Stimulated activated naive CD8-positive, alpha-beta T cell treated with anti-CD3 and anti-CD28 coated beads, Interleukin-15, Interleukin-2, amounts not matched to agents 100 ng/mL and 50 ng/mL, for 24 hours (primary cell): ENCODE results near the gene TLR1.

Experiments
- H3K27ac Mint-ChIP-seq: one replicate; pipeline ENCODE4 v1.8.0; 2021; ENCODE audit warnings: mild to moderate bottlenecking, mixed read lengths
- H3K27me3 Mint-ChIP-seq: one replicate; pipeline ENCODE4 v1.8.0; 2021; ENCODE audit warnings: mixed read lengths
- H3K36me3 Mint-ChIP-seq: one replicate; pipeline ENCODE4 v1.8.0; 2021; ENCODE audit warnings: low read depth, mixed read lengths
- H3K4me1 Mint-ChIP-seq: one replicate; pipeline ENCODE4 v1.8.0; 2021; ENCODE audit warnings: low read depth, mixed read lengths
- H3K4me3 Mint-ChIP-seq: one replicate; pipeline ENCODE4 v1.8.0; 2021; ENCODE audit warnings: mild to moderate bottlenecking, mixed read lengths
- H3K9me3 Mint-ChIP-seq: one replicate; pipeline ENCODE4 v1.8.0; 2021; ENCODE audit warnings: mixed read lengths

TLR1 gene

DNA sequence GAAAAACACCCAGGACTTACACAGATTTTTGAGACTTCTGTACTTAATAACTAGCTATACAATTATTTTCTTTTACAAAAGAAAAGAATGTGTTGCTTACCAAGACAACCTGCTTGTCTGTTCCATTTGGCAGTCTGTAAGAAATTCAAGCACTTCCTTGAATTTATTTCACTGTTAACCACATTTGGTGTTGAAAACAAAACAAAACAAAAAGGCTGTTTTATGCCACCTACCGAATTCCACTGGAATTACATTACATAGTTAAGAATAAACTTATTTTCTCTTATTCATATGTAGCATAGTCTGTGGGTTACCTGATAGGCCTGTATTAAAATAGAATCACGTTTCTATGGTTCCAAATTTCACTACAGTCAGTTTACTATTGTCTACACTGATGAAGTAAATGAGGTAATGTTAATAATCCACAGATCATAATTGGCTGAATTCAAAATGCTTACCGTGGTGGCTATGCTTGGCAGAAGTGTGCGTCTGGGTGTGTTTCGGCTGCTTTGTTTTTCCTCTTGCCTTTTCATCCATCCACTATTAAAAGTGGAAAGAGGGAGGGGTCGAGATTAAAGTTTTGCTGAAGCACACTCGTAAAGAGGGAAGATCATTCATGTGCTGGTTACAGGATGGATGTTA lies at the start of gene TLR1:
Gene TLR1 (minus strand): TSS at position 138 of the 642 bp plus-strand sequence. CDS start 5,960 bp downstream, outside the sequence.
- Mint-ChIP-seq H3K4me3 (peak within 1 kb of the TSS; percentile 83), H3K4me1 (peaks cover 45% of the 10 kb centered on the region), H3K27me3 (no peaks in the 10 kb centered on the region), H3K9me3 (peaks cover 21% of the 10 kb centered on the region), H3K36me3 (peaks cover 31% of the 10 kb centered on the region), H3K27ac (peak within 1 kb of the TSS; percentile 96)

GRCh38 chr4:38846015-38846414 lies 41.4 kb upstream of the TLR1 start:
- Mint-ChIP-seq H3K9me3 (peaks cover 12% of the 10 kb centered on the region), H3K4me3 (no peak overlapping the region), H3K27me3 (no peaks in the 10 kb centered on the region), H3K27ac (no peak overlapping the region), H3K4me1 (peaks cover under 1% of the 10 kb centered on the region), H3K36me3 (peaks cover 10% of the 10 kb centered on the region)

DNA sequence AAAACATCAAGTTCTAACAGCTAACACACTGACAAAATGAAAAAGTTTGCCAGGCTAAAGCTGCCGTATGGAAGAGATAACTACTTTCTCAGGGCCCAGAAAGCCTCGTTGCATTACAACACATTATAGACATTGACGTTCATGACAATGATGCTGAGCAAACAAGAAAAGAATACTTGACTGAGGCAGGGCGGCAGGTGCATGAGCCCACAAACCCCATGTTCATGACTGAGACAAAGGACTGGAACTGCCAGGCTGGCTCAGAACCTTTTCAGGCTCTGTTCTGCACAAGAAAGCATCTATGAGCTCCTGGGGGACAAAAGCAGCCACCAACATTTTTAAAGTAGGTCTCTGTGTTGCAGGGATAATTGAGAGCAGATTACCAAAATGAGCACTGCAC lies 38.4 kb upstream of the TLR1 start:
- H3K27me3 Mint-ChIP-seq, result no peaks in the 10 kb centered on the region
- H3K36me3 Mint-ChIP-seq, result peaks cover 5% of the 10 kb centered on the region
- peaks cover 6% of the 10 kb centered on the region for H3K9me3 Mint-ChIP-seq
- H3K4me1 Mint-ChIP-seq, result peaks cover 7% of the 10 kb centered on the region
- no peak overlapping the region for H3K27ac Mint-ChIP-seq
- H3K4me3 Mint-ChIP-seq, result no peak overlapping the region

- H3K4me1 Mint-ChIP-seq, result peaks cover 21% of the 10 kb centered on the region
- no peaks in the 10 kb centered on the region for H3K27me3 Mint-ChIP-seq
- peak overlapping the region; percentile 29 for H3K27ac Mint-ChIP-seq
- peak overlapping the region; percentile 15 for H3K4me3 Mint-ChIP-seq
- peaks cover 7% of the 10 kb centered on the region for H3K36me3 Mint-ChIP-seq
- H3K9me3 Mint-ChIP-seq, result peaks cover 14% of the 10 kb centered on the region
Observed at GRCh38 chr4:38837849-38838248, 33.3 kb upstream of the TLR1 start.

GRCh38 chr4:38837334-38837733 lies 32.7 kb upstream of the TLR1 start:
- peaks cover 7% of the 10 kb centered on the region for H3K36me3 Mint-ChIP-seq
- peak overlapping the region; percentile 29 for H3K27ac Mint-ChIP-seq
- H3K4me1 Mint-ChIP-seq, result peaks cover 21% of the 10 kb centered on the region
- H3K4me3 Mint-ChIP-seq, result peak overlapping the region; percentile 15
- peaks cover 14% of the 10 kb centered on the region for H3K9me3 Mint-ChIP-seq
- H3K27me3 Mint-ChIP-seq, result no peaks in the 10 kb centered on the region

- H3K36me3 Mint-ChIP-seq, result peaks cover 7% of the 10 kb centered on the region
Observed at GRCh38 chr4:38834570-38834969, 30.0 kb upstream of the TLR1 start.

GRCh38 chr4:38832624-38833528 lies 28.3 kb upstream of the TLR1 start:
- H3K4me3 Mint-ChIP-seq, result no peak overlapping the region
- H3K27ac Mint-ChIP-seq, result no peak overlapping the region
- H3K9me3 Mint-ChIP-seq, result peaks cover 14% of the 10 kb centered on the region
- H3K4me1 Mint-ChIP-seq, result peaks cover 13% of the 10 kb centered on the region
- peaks cover 7% of the 10 kb centered on the region for H3K36me3 Mint-ChIP-seq
- no peaks in the 10 kb centered on the region for H3K27me3 Mint-ChIP-seq

More at GRCh38 chr4:38834570-38834969, 30.0 kb upstream of the TLR1 start:
- no peak overlapping the region for H3K4me3 Mint-ChIP-seq
- H3K9me3 Mint-ChIP-seq, result peaks cover 14% of the 10 kb centered on the region
- no peaks in the 10 kb centered on the region for H3K27me3 Mint-ChIP-seq
- H3K27ac Mint-ChIP-seq, result no peak overlapping the region
- peaks cover 21% of the 10 kb centered on the region for H3K4me1 Mint-ChIP-seq

DNA sequence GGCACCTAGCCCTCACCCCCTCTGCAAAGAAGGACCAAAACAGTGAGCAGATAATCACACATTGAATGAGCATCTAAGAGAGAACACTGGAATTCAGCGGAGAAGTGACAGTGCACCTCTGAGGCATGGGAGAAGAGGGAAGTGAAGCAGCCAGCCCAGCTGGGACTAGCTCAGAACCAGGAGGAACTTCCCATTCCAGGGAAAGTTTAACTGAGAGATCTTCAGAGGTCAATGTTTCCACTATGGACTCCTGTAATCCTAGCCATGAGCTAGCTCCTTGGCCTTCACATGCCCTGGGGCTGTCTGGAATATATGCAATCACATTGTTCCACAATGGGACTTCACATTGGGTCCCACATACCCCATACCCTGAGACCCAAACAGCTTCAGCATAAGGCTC lies 27.6 kb upstream of the TLR1 start:
- peaks cover 14% of the 10 kb centered on the region for H3K9me3 Mint-ChIP-seq
- no peak overlapping the region for H3K27ac Mint-ChIP-seq
- no peaks in the 10 kb centered on the region for H3K27me3 Mint-ChIP-seq

DNA sequence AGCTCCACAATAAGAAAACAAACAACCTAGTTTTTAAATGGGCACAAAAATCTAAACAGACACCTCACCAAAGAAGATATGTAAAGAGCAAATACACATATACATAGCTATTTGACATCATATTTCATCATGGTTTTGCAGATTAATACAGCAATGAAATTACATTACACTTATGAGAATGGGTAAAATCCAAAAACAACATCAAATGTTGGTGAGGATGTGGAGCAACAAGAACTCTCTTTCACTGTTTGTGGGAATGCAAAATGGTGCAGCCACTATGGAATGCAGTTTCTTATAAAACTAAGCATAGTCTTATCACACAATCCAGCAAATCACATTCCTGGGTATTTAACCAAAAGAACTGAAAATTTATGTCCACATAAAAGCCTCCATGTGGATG lies 27.1 kb upstream of the TLR1 start:
- no peak overlapping the region for H3K27ac Mint-ChIP-seq
- H3K36me3 Mint-ChIP-seq, result peaks cover 7% of the 10 kb centered on the region
- no peak overlapping the region for H3K4me3 Mint-ChIP-seq
- H3K9me3 Mint-ChIP-seq, result peaks cover 14% of the 10 kb centered on the region
- H3K4me1 Mint-ChIP-seq, result peaks cover under 1% of the 10 kb centered on the region
- no peaks in the 10 kb centered on the region for H3K27me3 Mint-ChIP-seq

More for the DNA sequence above, 27.6 kb upstream of the TLR1 start:
- peaks cover 7% of the 10 kb centered on the region for H3K36me3 Mint-ChIP-seq
- H3K4me1 Mint-ChIP-seq, result peaks cover 6% of the 10 kb centered on the region
- H3K4me3 Mint-ChIP-seq, result no peak overlapping the region

- H3K9me3 Mint-ChIP-seq, result no peaks in the 10 kb centered on the region
- H3K4me1 Mint-ChIP-seq, result no peaks in the 10 kb centered on the region
- H3K4me3 Mint-ChIP-seq, result no peak overlapping the region
- peaks cover 17% of the 10 kb centered on the region for H3K36me3 Mint-ChIP-seq
- H3K27me3 Mint-ChIP-seq, result no peaks in the 10 kb centered on the region
- no peak overlapping the region for H3K27ac Mint-ChIP-seq
Observed at GRCh38 chr4:38829237-38829636, 24.6 kb upstream of the TLR1 start.

DNA sequence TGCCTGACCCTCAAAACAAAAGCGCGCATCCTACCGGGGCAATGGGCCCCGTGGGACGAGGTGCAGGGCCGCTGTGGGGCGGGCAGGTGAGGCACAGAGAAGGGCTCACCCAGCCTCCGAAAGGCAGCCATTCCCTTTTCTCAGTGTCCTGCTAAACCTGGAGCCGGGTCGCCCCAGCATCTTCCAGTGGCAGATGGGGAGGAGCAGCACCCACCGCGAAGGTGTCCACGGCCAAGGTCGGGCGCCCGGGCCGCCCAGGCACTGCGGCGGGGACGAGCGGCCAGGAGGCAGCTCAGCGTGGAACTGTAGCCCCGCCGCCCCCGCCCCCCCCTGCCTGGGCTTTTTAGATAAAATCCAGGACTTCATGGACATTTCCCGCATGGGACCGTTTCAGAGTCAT lies 19.2 kb upstream of the TLR1 start:
- Mint-ChIP-seq H3K27me3 (no peaks in the 10 kb centered on the region), H3K9me3 (peaks cover 13% of the 10 kb centered on the region), H3K4me1 (peaks cover 20% of the 10 kb centered on the region), H3K36me3 (peaks cover 22% of the 10 kb centered on the region), H3K4me3 (no peak overlapping the region), H3K27ac (no peak overlapping the region)

- H3K4me1 Mint-ChIP-seq, result peaks cover 27% of the 10 kb centered on the region
- peaks cover 13% of the 10 kb centered on the region for H3K9me3 Mint-ChIP-seq
- H3K36me3 Mint-ChIP-seq, result peaks cover 22% of the 10 kb centered on the region
- peaks cover 3% of the 10 kb centered on the region for H3K27me3 Mint-ChIP-seq
- no peak overlapping the region for H3K4me3 Mint-ChIP-seq
- H3K27ac Mint-ChIP-seq, result no peak overlapping the region
Observed at GRCh38 chr4:38822748-38823303, 18.2 kb upstream of the TLR1 start.

- Mint-ChIP-seq H3K9me3 (peaks cover 13% of the 10 kb centered on the region), H3K4me1 (peaks cover 27% of the 10 kb centered on the region), H3K36me3 (peaks cover 22% of the 10 kb centered on the region), H3K4me3 (no peak overlapping the region), H3K27ac (no peak overlapping the region), H3K27me3 (peaks cover 3% of the 10 kb centered on the region)
Observed at GRCh38 chr4:38821739-38822138, 17.1 kb upstream of the TLR1 start.

GRCh38 chr4:38820329-38821061 lies 15.9 kb upstream of the TLR1 start:
- Mint-ChIP-seq H3K4me1 (peaks cover 27% of the 10 kb centered on the region), H3K36me3 (peaks cover 14% of the 10 kb centered on the region), H3K27ac (peak overlapping the region; percentile 62), H3K9me3 (peaks cover 13% of the 10 kb centered on the region), H3K27me3 (peaks cover 3% of the 10 kb centered on the region), H3K4me3 (peak overlapping the region; percentile 6)
